ENCODE results near the gene MPP7.

Gene MPP7

DNA sequence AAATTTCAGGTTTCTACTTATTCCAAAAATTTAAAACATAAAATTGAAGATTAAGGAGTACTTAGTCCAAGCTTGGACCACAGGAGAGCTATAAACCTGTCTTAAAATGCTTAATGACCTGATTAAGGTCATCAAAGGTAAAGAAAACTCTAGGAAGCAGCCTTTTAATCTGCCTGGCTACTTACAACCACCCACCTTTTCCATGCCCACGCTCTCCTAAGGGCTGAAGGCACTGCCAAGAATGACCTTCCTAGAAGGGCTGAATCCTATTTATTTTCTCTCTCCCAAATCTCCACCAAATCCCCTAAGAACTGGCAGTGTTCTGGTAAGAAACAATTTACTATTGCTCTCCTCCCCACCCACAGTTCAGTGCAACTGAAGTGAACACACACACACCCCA lies 6.8 kb downstream of the MPP7 start:
- H3K27me3 ChIP-seq (ENCODE audit: control insufficient read depth, low read length): peaks cover 2% of the 10 kb centered on the region; the same call in 1 of the 2 replicates
- no peaks in the 10 kb centered on the region for H4K20me1 ChIP-seq (ENCODE audit: control insufficient read depth, insufficient read depth, low read depth, low read length)
- no peak overlapping the region for H3K27ac ChIP-seq (ENCODE audit: low read depth, low read length)
- no peaks in the 10 kb centered on the region for H3K79me2 ChIP-seq (ENCODE audit: control insufficient read depth, low read length)
- H3K4me2 ChIP-seq (ENCODE audit: low read length): no peak overlapping the region
- no peaks in the 10 kb centered on the region for H3K9me3 ChIP-seq (ENCODE audit: control insufficient read depth, insufficient read depth, low read length)
- no peak overlapping the region for H3K4me3 ChIP-seq (ENCODE audit: low read length)
- TF ChIP-seq, protein P1, sequence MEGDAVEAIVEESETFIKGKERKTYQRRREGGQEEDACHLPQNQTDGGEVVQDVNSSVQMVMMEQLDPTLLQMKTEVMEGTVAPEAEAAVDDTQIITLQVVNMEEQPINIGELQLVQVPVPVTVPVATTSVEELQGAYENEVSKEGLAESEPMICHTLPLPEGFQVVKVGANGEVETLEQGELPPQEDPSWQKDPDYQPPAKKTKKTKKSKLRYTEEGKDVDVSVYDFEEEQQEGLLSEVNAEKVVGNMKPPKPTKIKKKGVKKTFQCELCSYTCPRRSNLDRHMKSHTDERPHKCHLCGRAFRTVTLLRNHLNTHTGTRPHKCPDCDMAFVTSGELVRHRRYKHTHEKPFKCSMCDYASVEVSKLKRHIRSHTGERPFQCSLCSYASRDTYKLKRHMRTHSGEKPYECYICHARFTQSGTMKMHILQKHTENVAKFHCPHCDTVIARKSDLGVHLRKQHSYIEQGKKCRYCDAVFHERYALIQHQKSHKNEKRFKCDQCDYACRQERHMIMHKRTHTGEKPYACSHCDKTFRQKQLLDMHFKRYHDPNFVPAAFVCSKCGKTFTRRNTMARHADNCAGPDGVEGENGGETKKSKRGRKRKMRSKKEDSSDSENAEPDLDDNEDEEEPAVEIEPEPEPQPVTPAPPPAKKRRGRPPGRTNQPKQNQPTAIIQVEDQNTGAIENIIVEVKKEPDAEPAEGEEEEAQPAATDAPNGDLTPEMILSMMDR (IDR thresholded peaks at IDR 0.05; ENCODE audit: low read depth, low read length, poor library complexity, severe bottlenecking): no peak
- H3F3A ChIP-seq (ENCODE audit: control insufficient read depth, insufficient read depth): no peaks in the 10 kb centered on the region
- no peaks in the 10 kb centered on the region for H3K4me1 ChIP-seq (ENCODE audit: control insufficient read depth, low read length)
- H3K36me3 ChIP-seq (ENCODE audit: control insufficient read depth, low read length): no peaks in the 10 kb centered on the region
- no peaks in the 10 kb centered on the region for H3K9me2 ChIP-seq (replicated peaks; ENCODE audit: control insufficient read depth, low read length)

DNA sequence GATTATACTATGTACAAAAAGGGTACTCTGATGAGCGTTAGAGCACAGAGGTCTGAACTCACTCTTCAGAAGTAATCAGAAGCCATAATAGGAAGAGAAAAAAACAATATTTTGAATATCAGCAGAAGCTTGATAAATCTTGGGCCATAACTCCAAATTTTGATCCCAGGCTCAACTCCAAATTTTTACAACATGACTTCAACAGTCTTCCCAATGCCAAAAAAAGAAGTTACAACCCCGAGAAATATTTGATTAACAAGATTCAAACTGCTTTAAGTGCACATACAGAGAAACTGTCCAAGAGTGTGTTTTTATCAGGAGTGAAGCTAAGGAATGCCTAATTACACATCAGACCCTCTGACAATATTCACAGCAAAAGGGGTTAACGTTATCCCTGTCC lies 7.5 kb downstream of the MPP7 start:
- Histone ChIP-seq H4K20me1 (ENCODE audit: control insufficient read depth, insufficient read depth, low read depth, low read length) (no peaks in the 10 kb centered on the region), H3K27ac (ENCODE audit: low read depth, low read length) (no peak overlapping the region), H3K9me2 (replicated peaks; ENCODE audit: control insufficient read depth, low read length) (no peaks in the 10 kb centered on the region), H3K4me2 (ENCODE audit: low read length) (no peak overlapping the region), H3K36me3 (ENCODE audit: control insufficient read depth, low read length) (no peaks in the 10 kb centered on the region), H3K4me1 (ENCODE audit: control insufficient read depth, low read length) (no peaks in the 10 kb centered on the region), H3F3A (ENCODE audit: control insufficient read depth, insufficient read depth) (no peaks in the 10 kb centered on the region), H3K9me3 (ENCODE audit: control insufficient read depth, insufficient read depth, low read length) (no peaks in the 10 kb centered on the region), H3K27me3 (ENCODE audit: control insufficient read depth, low read length) (no peaks in the 10 kb centered on the region), H3K79me2 (ENCODE audit: control insufficient read depth, low read length) (no peaks in the 10 kb centered on the region), H3K4me3 (ENCODE audit: low read length) (no peak overlapping the region)
- TF ChIP-seq, protein P1 (IDR thresholded peaks at IDR 0.05; ENCODE audit: low read depth, low read length, poor library complexity, severe bottlenecking): no peak
- TF ChIP-seq EZH2phosphoT487 (IDR thresholded peaks at IDR 0.05; ENCODE audit: borderline replicate concordance, low read length): no peak

DNA sequence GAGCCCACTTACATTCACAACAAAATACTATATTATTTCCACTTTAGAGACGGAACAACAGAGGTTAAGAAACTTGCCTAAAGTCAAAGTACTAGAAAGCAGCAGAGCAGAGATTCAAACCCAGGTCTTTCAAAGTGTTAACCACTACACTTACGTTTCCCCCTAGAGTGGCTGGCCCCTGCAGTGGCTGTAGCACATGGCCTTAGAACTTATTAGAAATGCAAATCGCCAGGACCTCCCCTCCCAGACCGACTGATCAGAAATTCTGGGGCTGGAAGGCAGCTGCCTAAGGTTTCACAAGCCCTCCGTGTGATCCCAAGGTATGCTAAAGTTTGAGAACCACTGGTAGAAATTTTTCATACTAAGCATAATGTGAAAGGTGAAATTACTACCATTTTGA lies 8.1 kb downstream of the MPP7 start:
- TF ChIP-seq EZH2phosphoT487 (IDR thresholded peaks at IDR 0.05; ENCODE audit: borderline replicate concordance, low read length): no peak
- TF ChIP-seq, protein P1 (IDR thresholded peaks at IDR 0.05; ENCODE audit: low read depth, low read length, poor library complexity, severe bottlenecking): no peak
- no peaks in the 10 kb centered on the region for H3K79me2 ChIP-seq (ENCODE audit: control insufficient read depth, low read length)
- H3K9me2 ChIP-seq (replicated peaks; ENCODE audit: control insufficient read depth, low read length): no peaks in the 10 kb centered on the region
- no peak overlapping the region for H3K4me3 ChIP-seq (ENCODE audit: low read length)
- H3K27ac ChIP-seq (ENCODE audit: low read depth, low read length): no peak overlapping the region
- no peaks in the 10 kb centered on the region for H3K36me3 ChIP-seq (ENCODE audit: control insufficient read depth, low read length)
- H3K9me3 ChIP-seq (ENCODE audit: control insufficient read depth, insufficient read depth, low read length): no peaks in the 10 kb centered on the region
- no peaks in the 10 kb centered on the region for H4K20me1 ChIP-seq (ENCODE audit: control insufficient read depth, insufficient read depth, low read depth, low read length)
- H3K4me2 ChIP-seq (ENCODE audit: low read length): no peak overlapping the region
- H3F3A ChIP-seq (ENCODE audit: control insufficient read depth, insufficient read depth): no peaks in the 10 kb centered on the region
- no peaks in the 10 kb centered on the region for H3K27me3 ChIP-seq (ENCODE audit: control insufficient read depth, low read length)
- no peaks in the 10 kb centered on the region for H3K4me1 ChIP-seq (ENCODE audit: control insufficient read depth, low read length)

DNA sequence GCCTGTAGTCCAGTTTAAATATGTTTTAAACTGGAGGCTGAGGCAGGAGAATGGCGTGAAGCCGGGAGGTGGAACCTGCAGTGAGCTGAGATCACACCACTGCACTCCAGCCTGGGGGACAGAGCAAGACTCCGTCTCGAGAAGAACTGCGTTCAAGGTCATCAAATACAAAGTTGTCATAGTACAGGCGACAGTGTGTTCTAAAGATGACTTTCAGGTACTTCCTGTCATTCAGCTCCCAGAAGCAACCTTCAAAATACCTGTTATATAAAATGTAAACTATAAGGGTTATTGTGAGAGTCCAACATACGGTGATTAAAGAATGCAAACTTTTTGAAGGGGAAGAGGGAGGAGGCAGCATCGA lies 8.7 kb downstream of the MPP7 start:
- no peaks in the 10 kb centered on the region for H3K79me2 ChIP-seq (ENCODE audit: control insufficient read depth, low read length)
- TF ChIP-seq EZH2phosphoT487 (IDR thresholded peaks at IDR 0.05; ENCODE audit: borderline replicate concordance, low read length): no peak
- TF ChIP-seq, protein P1 (IDR thresholded peaks at IDR 0.05; ENCODE audit: low read depth, low read length, poor library complexity, severe bottlenecking): no peak
- no peaks in the 10 kb centered on the region for H3K9me3 ChIP-seq (ENCODE audit: control insufficient read depth, insufficient read depth, low read length)
- H3K9me2 ChIP-seq (replicated peaks; ENCODE audit: control insufficient read depth, low read length): no peaks in the 10 kb centered on the region
- no peak overlapping the region for H3K4me3 ChIP-seq (ENCODE audit: low read length)
- no peaks in the 10 kb centered on the region for H4K20me1 ChIP-seq (ENCODE audit: control insufficient read depth, insufficient read depth, low read depth, low read length)
- H3K27me3 ChIP-seq (ENCODE audit: control insufficient read depth, low read length): no peaks in the 10 kb centered on the region
- no peaks in the 10 kb centered on the region for H3F3A ChIP-seq (ENCODE audit: control insufficient read depth, insufficient read depth)
- no peak overlapping the region for H3K27ac ChIP-seq (ENCODE audit: low read depth, low read length)
- no peaks in the 10 kb centered on the region for H3K4me1 ChIP-seq (ENCODE audit: control insufficient read depth, low read length)
- no peak overlapping the region for H3K4me2 ChIP-seq (ENCODE audit: low read length)
- H3K36me3 ChIP-seq (ENCODE audit: control insufficient read depth, low read length): no peaks in the 10 kb centered on the region
